Measurements from ENCODE around the gene PABPN1. TPM values are rescaled to one million over a fixed set of nuclear protein-coding genes. Genes with fewer than 3 reads are reported as not detected.

Gene PABPN1
- total and polyA plus RNA-seq, 2 of the 13 experiments (the other 11 are each of a cell fraction or from before 2014, with no cell fraction given): 233 to 524 TPM

DNA sequence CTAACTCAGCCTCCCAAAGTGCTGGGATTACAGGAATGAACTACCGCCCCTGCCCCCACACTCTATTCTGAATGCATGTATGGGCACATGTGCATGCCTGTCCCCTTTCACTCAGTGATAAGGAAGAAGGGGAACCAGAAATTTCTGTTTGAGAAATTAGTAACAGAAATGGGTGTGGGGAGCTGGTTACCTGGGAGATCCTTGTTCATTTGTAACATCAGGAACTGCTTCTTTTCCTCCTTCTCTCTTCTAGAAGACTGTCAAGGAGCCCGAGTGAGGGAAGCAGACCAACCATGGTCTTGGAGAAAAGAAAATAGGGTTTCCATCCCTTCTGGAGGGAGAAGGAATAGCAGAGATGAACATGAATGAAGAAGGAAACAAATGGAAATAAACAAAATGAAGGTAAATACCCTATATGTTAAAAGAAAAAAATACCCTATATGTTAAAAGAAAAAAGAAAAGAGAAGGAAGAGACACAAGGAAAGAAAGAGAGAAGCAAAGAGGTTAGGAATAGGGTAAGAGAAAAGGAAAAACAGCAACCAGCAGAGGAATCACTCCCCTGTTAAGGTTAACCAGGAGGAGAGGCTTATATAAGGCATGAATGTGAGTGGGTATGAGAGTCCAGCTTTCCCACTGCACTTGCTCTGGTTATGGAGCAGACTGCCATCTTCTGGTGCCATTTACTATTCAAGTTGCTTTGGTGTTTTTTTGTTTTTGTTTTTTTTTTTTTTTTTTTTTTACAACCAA, 21.9 kb upstream of the PABPN1 start (continued):
- TF ChIP-seq ATF1 (CRISPR knock-in tag; IDR thresholded peaks at IDR 0.05) (no peak), ZHX2 (IDR thresholded peaks at IDR 0.05; ENCODE audit: low read depth) (no peak), ZHX2 (CRISPR knock-in tag; IDR thresholded peaks at IDR 0.05; ENCODE audit: borderline replicate concordance) (no peak), ZNF652 (CRISPR knock-in tag; IDR thresholded peaks at IDR 0.05; ENCODE audit: borderline replicate concordance, low read depth) (0 out of 2 replicates have a peak, but pooled peaks have one; percentile 12), FLYWCH1 (CRISPR knock-in tag; IDR thresholded peaks at IDR 0.05) (no peak), ZNF251 (CRISPR knock-in tag; IDR thresholded peaks at IDR 0.05) (no peak), ZNF3 (CRISPR knock-in tag; IDR thresholded peaks at IDR 0.05) (no peak), ZNF614 (CRISPR knock-in tag; IDR thresholded peaks at IDR 0.05; ENCODE audit: borderline replicate concordance) (no peak; the same call in 1 of the 2 replicates), XRCC5 (optimal IDR thresholded peaks at IDR 0.05; ENCODE audit: low read length) (no peak), PRMT3 (CRISPR knock-in tag; IDR thresholded peaks at IDR 0.05; ENCODE audit: borderline replicate concordance, low read depth) (no peak), BATF2 (CRISPR knock-in tag; IDR thresholded peaks at IDR 0.05) (no peak), CREB1 (IDR thresholded peaks at IDR 0.05) (no peak), CREB1 (CRISPR knock-in tag; IDR thresholded peaks at IDR 0.05) (no peak), ZMYM4 (CRISPR knock-in tag; IDR thresholded peaks at IDR 0.05) (no peak), KLF13 (CRISPR knock-in tag; IDR thresholded peaks at IDR 0.05) (no peak), TOE1 (CRISPR knock-in tag; IDR thresholded peaks at IDR 0.05) (no peak), ZNF703 (CRISPR knock-in tag; IDR thresholded peaks at IDR 0.05; ENCODE audit: borderline replicate concordance) (no peak), YEATS2 (CRISPR knock-in tag; IDR thresholded peaks at IDR 0.05; ENCODE audit: borderline replicate concordance) (peak; percentile 14; the same call in 1 of the 2 replicates), MATR3 (CRISPR knock-in tag; IDR thresholded peaks at IDR 0.05) (no peak), TRAFD1 (CRISPR knock-in tag; IDR thresholded peaks at IDR 0.05; ENCODE audit: borderline replicate concordance) (peak; percentile 82; the same call in 1 of the 2 replicates), GPN1 (CRISPR knock-in tag; IDR thresholded peaks at IDR 0.05; ENCODE audit: borderline replicate concordance) (no peak), ZNF24 (IDR thresholded peaks at IDR 0.05) (no peak)
- TF ChIP-seq, protein P1, sequence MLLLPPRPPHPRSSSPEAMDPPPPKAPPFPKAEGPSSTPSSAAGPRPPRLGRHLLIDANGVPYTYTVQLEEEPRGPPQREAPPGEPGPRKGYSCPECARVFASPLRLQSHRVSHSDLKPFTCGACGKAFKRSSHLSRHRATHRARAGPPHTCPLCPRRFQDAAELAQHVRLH (CRISPR knock-in tag; IDR thresholded peaks at IDR 0.05; ENCODE audit: borderline replicate concordance, low read depth): peak; percentile 16; the same call in 1 of the 2 replicates
